ENCODE data around the gene RBBP4. TPM values are rescaled to one million over a fixed set of nuclear protein-coding genes. Genes with fewer than 3 reads are reported as not detected.

RBBP4 gene
- total and polyA plus RNA-seq, 2 donors from 2014 or later: 49.5 to 177 TPM

- TF ChIP-seq CTCF (IDR thresholded peaks at IDR 0.05; ENCODE audit: borderline replicate concordance, extremely low read depth, insufficient read depth): no peak
- H3K27me3 ChIP-seq (ENCODE audit: control insufficient read depth, insufficient read depth, low read length): no peaks in the 10 kb centered on the region
- no peaks in the 10 kb centered on the region for H3K36me3 ChIP-seq (ENCODE audit: control insufficient read depth in 2 of 3, insufficient read depth in 3 of 3, low read length in 3 of 3)
- no peaks in the 10 kb centered on the region for H3K9me3 ChIP-seq (ENCODE audit: control insufficient read depth in 2 of 3, insufficient read depth in 1 of 3, low read length in 3 of 3)
- intact Hi-C loops (cut with DNase I): no loop called here
- H3K4me1 ChIP-seq (ENCODE audit: control insufficient read depth in 2 of 3, insufficient read depth in 2 of 3, low read depth in 1 of 3, low read length in 3 of 3): no peaks in the 10 kb centered on the region
- DNase-seq (no peak), FAIRE-seq (no peak)
- no peak overlapping the region for H3K4me3 ChIP-seq (ENCODE audit: low read length in 3 of 3)
- H3K9ac ChIP-seq (ENCODE audit: low read length in 3 of 3): no peak overlapping the region
- H3K27ac ChIP-seq (ENCODE audit: low read depth in 2 of 2, low read length in 2 of 2): no peak overlapping the region
These were observed 44.2 kb upstream of the RBBP4 start for GRCh38 chr1:32606565-32607371.

GRCh38 chr1:32609180-32609579, 41.8 kb upstream of the RBBP4 start:
- no peaks in the 10 kb centered on the region for H3K4me1 ChIP-seq (ENCODE audit: control insufficient read depth in 2 of 3, insufficient read depth in 2 of 3, low read depth in 1 of 3, low read length in 3 of 3)
- H3K27ac ChIP-seq (ENCODE audit: low read depth in 2 of 2, low read length in 2 of 2): no peak overlapping the region
- H3K9me3 ChIP-seq (ENCODE audit: control insufficient read depth in 2 of 3, insufficient read depth in 1 of 3, low read length in 3 of 3): no peaks in the 10 kb centered on the region
- no peaks in the 10 kb centered on the region for H3K27me3 ChIP-seq (ENCODE audit: control insufficient read depth, insufficient read depth, low read length)
- DNase-seq (no peak), FAIRE-seq (no peak)
- no peak overlapping the region for H3K9ac ChIP-seq (ENCODE audit: low read length in 3 of 3)
- H3K4me3 ChIP-seq (ENCODE audit: low read length in 3 of 3): no peak overlapping the region
- intact Hi-C loops (cut with DNase I): no loop called here
- H3K36me3 ChIP-seq (ENCODE audit: control insufficient read depth in 2 of 3, insufficient read depth in 3 of 3, low read length in 3 of 3): no peaks in the 10 kb centered on the region
- TF ChIP-seq CTCF (IDR thresholded peaks at IDR 0.05; ENCODE audit: borderline replicate concordance, extremely low read depth, insufficient read depth): no peak

- Histone ChIP-seq H3K27me3 (ENCODE audit: control insufficient read depth, insufficient read depth, low read length) (no peaks in the 10 kb centered on the region), H3K36me3 (ENCODE audit: control insufficient read depth in 2 of 3, insufficient read depth in 3 of 3, low read length in 3 of 3) (no peaks in the 10 kb centered on the region), H3K4me1 (ENCODE audit: control insufficient read depth in 2 of 3, insufficient read depth in 2 of 3, low read depth in 1 of 3, low read length in 3 of 3) (no peaks in the 10 kb centered on the region), H3K9me3 (ENCODE audit: control insufficient read depth in 2 of 3, insufficient read depth in 1 of 3, low read length in 3 of 3) (no peaks in the 10 kb centered on the region), H3K9ac (ENCODE audit: low read length in 3 of 3) (peak overlapping the region; percentile 5 to 46 (median 32)), H3K4me3 (ENCODE audit: low read length in 3 of 3) (peak overlapping the region; percentile 68 to 83 (median 83)), H3K27ac (ENCODE audit: low read depth in 2 of 2, low read length in 2 of 2) (no peak overlapping the region)
- intact Hi-C loops (cut with DNase I): no loop called here
- FAIRE-seq (no peak), DNase-seq (no peak)
- no peak for TF ChIP-seq CTCF (IDR thresholded peaks at IDR 0.05; ENCODE audit: borderline replicate concordance, extremely low read depth, insufficient read depth)
These were observed 39.2 kb upstream of the RBBP4 start for GRCh38 chr1:32611859-32612188.

Data from kidney (tissue), 14 donors.